DMS79 treated with DMSO at 0.1 percent for 48 hours (cell line): ENCODE results near the gene NOTCH3.

Experiments
- DNase-seq: peaks from one replicate; lab custom pipeline; 2025; lab: John Stamatoyannopoulos, UW

The NOTCH3 gene

GRCh38 chr19:15123031-15123890 lies 77.5 kb downstream of the NOTCH3 start:
- DNase-seq, result no peak

GRCh38 chr19:15122331-15123030 lies 78.3 kb downstream of the NOTCH3 start:
- DNase-seq, result no peak

GRCh38 chr19:15120135-15121026 lies 80.4 kb downstream of the NOTCH3 start:
- DNase-seq, result no peak

GRCh38 chr19:15118789-15119494 lies 81.9 kb downstream of the NOTCH3 start:
- DNase-seq, result no peak

GRCh38 chr19:15118248-15118647 lies 82.5 kb downstream of the NOTCH3 start:
- DNase-seq, result no peak

- DNase-seq, result no peak
These were observed 83.9 kb downstream of the NOTCH3 start for GRCh38 chr19:15116856-15117255.

GRCh38 chr19:15115762-15116615 lies 84.8 kb downstream of the NOTCH3 start:
- DNase-seq, result no peak

- DNase-seq, result no peak
These were observed 85.7 kb downstream of the NOTCH3 start for GRCh38 chr19:15115080-15115479.

- no peak for DNase-seq
These were observed 86.6 kb downstream of the NOTCH3 start for GRCh38 chr19:15114153-15114540.

GRCh38 chr19:15113245-15114152 lies 87.3 kb downstream of the NOTCH3 start:
- no peak for DNase-seq

GRCh38 chr19:15112385-15112784 lies 88.4 kb downstream of the NOTCH3 start:
- no peak for DNase-seq

- no peak for DNase-seq
These were observed 89.0 kb downstream of the NOTCH3 start for GRCh38 chr19:15111758-15112157.

- no peak for DNase-seq
These were observed 90.4 kb downstream of the NOTCH3 start for GRCh38 chr19:15110418-15110815.

GRCh38 chr19:15109768-15110417 lies 90.9 kb downstream of the NOTCH3 start:
- DNase-seq, result no peak
